ENCODE results near the gene CLCN1. TPM values are rescaled to one million over a fixed set of nuclear protein-coding genes. Genes with fewer than 3 reads are reported as not detected.

Gene CLCN1
- total and polyA plus RNA-seq, 2 of the 8 experiments (the other 6 are each of a cell fraction or from before 2014, with no cell fraction given), result 0.36 to 0.41 TPM

DNA sequence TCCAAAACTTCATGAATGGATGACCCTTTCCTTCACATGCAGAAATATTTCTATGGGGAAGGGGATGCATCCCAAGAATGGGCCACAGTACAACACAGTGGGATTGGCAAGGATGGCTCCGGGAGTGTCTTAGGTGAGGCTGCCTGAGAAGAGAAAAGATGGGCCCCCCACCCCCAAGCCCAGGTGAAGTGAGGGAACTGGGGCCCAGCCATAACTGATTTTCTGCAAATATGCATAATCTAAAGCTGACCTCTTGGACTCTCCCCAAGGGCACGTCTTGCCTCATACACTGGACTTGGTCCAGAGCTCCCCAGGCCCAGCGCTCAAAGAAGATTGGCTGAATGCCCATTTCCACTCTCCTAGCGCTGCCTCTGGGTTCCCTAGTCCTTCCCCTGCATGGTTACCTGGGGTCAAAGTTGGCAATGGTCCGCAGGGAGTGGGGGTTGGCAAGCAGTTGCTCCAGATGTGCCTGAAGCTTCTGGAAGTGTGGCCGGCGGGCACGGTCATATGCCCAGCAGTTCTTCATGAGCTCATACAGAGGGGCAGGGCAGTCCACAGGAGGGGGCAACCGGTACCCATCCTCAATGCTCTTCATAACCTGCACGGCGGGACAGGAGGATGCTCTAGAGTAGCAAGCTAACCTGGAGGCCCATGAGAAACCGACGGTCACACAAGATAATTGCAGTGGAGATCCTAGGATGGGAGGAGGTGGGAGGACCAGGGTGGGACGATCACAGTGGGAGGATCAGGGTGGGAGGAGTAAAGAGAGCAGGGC lies 77.5 kb downstream of the CLCN1 start:
- H3K4me2 ChIP-seq (ENCODE audit: insufficient read depth in 1 of 2, low read depth in 2 of 2, low read length in 2 of 2), result no peak overlapping the region
- POLR2A ChIA-PET (ENCODE audit: partially characterized antibody), result interaction anchor here (0.6 to 25.2 kb wide), 9 partner anchors 10 to 517 kb away, joined by 3 to 518 read pairs (median 5); partner anchors contain the start of genes EPHA1, FAM131B and ZYX

More for the DNA sequence above, 77.5 kb downstream of the CLCN1 start:
- Histone ChIP-seq H4K91ac (replicated peaks; ENCODE audit: insufficient read length, low read length) (no peak overlapping the region), H4K5ac (ENCODE audit: insufficient read length, low read depth, low read length) (no peak overlapping the region), H3K23me2 (ENCODE audit: low read depth, low read length) (no peaks in the 10 kb centered on the region), H3K4me3 (ENCODE audit: extremely low read depth in 1 of 4, insufficient read depth in 2 of 4, low read depth in 3 of 4, low read length in 4 of 4) (no peak overlapping the region), H3K14ac (ENCODE audit: insufficient read length) (no peak overlapping the region), H3K79me2 (ENCODE audit: control insufficient read depth in 1 of 2, insufficient read depth in 2 of 2, low read length in 2 of 2) (no peaks in the 10 kb centered on the region), H2AK5ac (ENCODE audit: low read depth, low read length) (no peak overlapping the region), H3K27me3 (replicated peaks in 1 of 4; ENCODE audit: control insufficient read depth in 3 of 4, extremely low read depth in 1 of 4, insufficient read depth in 3 of 4, low read length in 3 of 4) (no peaks in the 10 kb centered on the region), H3K9me3 (ENCODE audit: insufficient read depth in 2 of 2, low read depth in 1 of 2, low read length in 1 of 2) (no peaks in the 10 kb centered on the region), H3K4ac (replicated peaks; ENCODE audit: insufficient read length, low read depth, low read length) (no peak overlapping the region), H3K4me1 (replicated peaks in 1 of 4; ENCODE audit: control insufficient read depth in 3 of 4, insufficient read depth in 4 of 4, low read length in 3 of 4) (no peaks in the 10 kb centered on the region; a peak in 1 of 7 replicates), H4K20me1 (replicated peaks in 1 of 2; ENCODE audit: control insufficient read depth in 1 of 2, insufficient read depth in 2 of 2, low read length in 2 of 2) (peaks cover 29 to 45% of the 10 kb centered on the region in 2 experiments), H3K27ac (ENCODE audit: low read depth, low read length) (no peak overlapping the region), H2BK20ac (ENCODE audit: low read length) (no peak overlapping the region), H3K79me1 (ENCODE audit: low read depth, low read length) (peaks cover 6% of the 10 kb centered on the region), H2BK12ac (ENCODE audit: low read depth, low read length) (no peak overlapping the region), H3K56ac (replicated peaks; ENCODE audit: insufficient read length, low read depth, low read length) (no peak overlapping the region), H2BK15ac (ENCODE audit: low read length) (no peak overlapping the region), H3K36me3 (ENCODE audit: control insufficient read depth in 2 of 4, insufficient read depth in 4 of 4, low read length in 3 of 4) (peaks cover 45 to 94% (median 88%) of the 10 kb centered on the region in 4 experiments), H3K23ac (ENCODE audit: insufficient read length) (no peak overlapping the region), H2AFZ (ENCODE audit: low read length) (no peak overlapping the region), H3K18ac (ENCODE audit: extremely low read depth, low read length) (no peak overlapping the region), H2BK5ac (ENCODE audit: low read depth, low read length) (no peak overlapping the region), H2BK120ac (replicated peaks; ENCODE audit: low read depth, low read length) (no peak overlapping the region), H3K9ac (replicated peaks in 1 of 4; ENCODE audit: extremely low read depth in 1 of 4, low read depth in 3 of 4, low read length in 3 of 4) (no peak overlapping the region), H4K8ac (ENCODE audit: extremely low read depth, insufficient read depth, low read length) (no peak overlapping the region)
- no peak for TF ChIP-seq RFX5 (IDR thresholded peaks at IDR 0.05; ENCODE audit: borderline replicate concordance, low read depth, low read length)
- TF ChIP-seq POU5F1 (IDR thresholded peaks at IDR 0.05; ENCODE audit: low read depth, low read length), result no peak
- TF ChIP-seq TAF7 (optimal IDR thresholded peaks at IDR 0.05; ENCODE audit: borderline replicate concordance, low read depth, low read length), result no peak
- no peak for TF ChIP-seq SIN3A (conservative IDR thresholded peaks at IDR 0.05 in 1 of 2, IDR thresholded peaks at IDR 0.05 in 1 of 2; ENCODE audit: low read depth in 1 of 2, low read length in 2 of 2)
- no peak for TF ChIP-seq SIRT6 (IDR thresholded peaks at IDR 0.05; ENCODE audit: low read length)
- no peak for TF ChIP-seq CHD1 (IDR thresholded peaks at IDR 0.05; ENCODE audit: low read depth, low read length)
- 93% methylated on average over 13 of the region's 14 CpGs; no CpG with 5 or more reads in 1 of the 2 experiments for WGBS, 2 experiments (ENCODE audit: extremely low coverage in 1 of 2, insufficient coverage in 1 of 2, insufficient read length in 1 of 2, insufficient replicate concordance in 2 of 2, low coverage in 1 of 2, low lambda C conversion rate in 2 of 2, missing lambda C conversion rate in 1 of 2)
- FAIRE-seq, result no peak
- no peak for DNase-seq (ENCODE audit: low read depth in 1 of 2, low spot score in 2 of 2)
- CTCF ChIA-PET (ENCODE audit: partially characterized antibody), result interaction anchor here (0.9 to 23.5 kb wide), 7 partner anchors 13 to 110 kb away, joined by 3 to 359 read pairs (median 18); partner anchors contain the start of genes EPHA1 and ZYX
